Nephron (organoid): ENCODE measurements around the gene MAPKAP1.
"Not testable (repeated sequence)": the region's sequence is repeated elsewhere in the genome, so short reads cannot be mapped to it uniquely, and the experiment has no call there.

Experiments
- H3K27ac Mint-ChIP-seq, 3 experiments: 2 replicates each; pipeline ENCODE4 v1.8.0; 2020; ENCODE audit warnings: mixed read lengths in 3 of 3, mild to moderate bottlenecking in 2 of 3, moderate library complexity in 1 of 3
- H3K27me3 Mint-ChIP-seq: 2 replicates; pipeline ENCODE4 v1.8.0; 2021; ENCODE audit warnings: low read depth, mild to moderate bottlenecking, moderate library complexity, mixed read lengths
- H3K36me3 Mint-ChIP-seq: 2 replicates; pipeline ENCODE4 v1.8.0; 2020; ENCODE audit warnings: low read depth, mixed read lengths
- H3K4me1 Mint-ChIP-seq: 2 replicates; pipeline ENCODE4 v1.8.0; 2020; ENCODE audit warnings: mixed read lengths
- H3K4me3 Mint-ChIP-seq, 3 experiments: 2 replicates each; pipeline ENCODE4 v1.8.0; 2020; ENCODE audit warnings: mild to moderate bottlenecking in 3 of 3, mixed read lengths in 3 of 3, moderate library complexity in 2 of 3
- H3K9me3 Mint-ChIP-seq: 2 replicates; pipeline ENCODE4 v1.8.0; 2020; ENCODE audit warnings: mixed read lengths
- CTCF ChIP-seq, 3 experiments: fragments of 200-600 bp; sonication (generic); IDR thresholded peaks; one replicate each; pipeline ENCODE4 v1.5.0; 2021; ENCODE audit warnings: antibody characterized with exemption in 3 of 3; ENCODE audit not compliant: unreplicated experiment in 3 of 3

Gene MAPKAP1

GRCh38 chr9:125585503-125586171 is 121.4 kb downstream of the MAPKAP1 start:
- Mint-ChIP-seq H3K4me1 (peaks cover 21% of the 10 kb centered on the region), H3K4me3 (no peak overlapping the region), H3K27ac (no peak overlapping the region), H3K27me3 (no peaks in the 10 kb centered on the region), H3K36me3 (peaks cover 36% of the 10 kb centered on the region), H3K9me3 (peaks cover 5% of the 10 kb centered on the region)
- TF ChIP-seq CTCF (IDR thresholded peaks at IDR 0.05; ENCODE audit: unreplicated experiment in 3 of 3): no peak

GRCh38 chr9:125580701-125581286 is 126.2 kb downstream of the MAPKAP1 start:
- H3K27ac Mint-ChIP-seq: no peak overlapping the region
- H3K4me1 Mint-ChIP-seq: peaks cover under 1% of the 10 kb centered on the region
- H3K36me3 Mint-ChIP-seq: peaks cover 62% of the 10 kb centered on the region
- H3K9me3 Mint-ChIP-seq: peaks cover 22% of the 10 kb centered on the region
- no peaks in the 10 kb centered on the region for H3K27me3 Mint-ChIP-seq
- H3K4me3 Mint-ChIP-seq: no peak overlapping the region
- no peak for TF ChIP-seq CTCF (IDR thresholded peaks at IDR 0.05; ENCODE audit: unreplicated experiment in 3 of 3)

- no peaks in the 10 kb centered on the region for H3K27me3 Mint-ChIP-seq
- H3K9me3 Mint-ChIP-seq: peaks cover 31% of the 10 kb centered on the region
- no peak overlapping the region for H3K4me3 Mint-ChIP-seq
- H3K36me3 Mint-ChIP-seq: peaks cover 72% of the 10 kb centered on the region
- peaks cover 3% of the 10 kb centered on the region for H3K4me1 Mint-ChIP-seq
- no peak for TF ChIP-seq CTCF (IDR thresholded peaks at IDR 0.05; ENCODE audit: unreplicated experiment in 3 of 3)
- H3K27ac Mint-ChIP-seq: no peak overlapping the region
Measured at GRCh38 chr9:125579030-125579932, 127.7 kb downstream of the MAPKAP1 start.

GRCh38 chr9:125574126-125574877 is 132.7 kb downstream of the MAPKAP1 start:
- Mint-ChIP-seq H3K36me3 (peaks cover 70% of the 10 kb centered on the region), H3K27me3 (no peaks in the 10 kb centered on the region), H3K4me1 (peaks cover 11% of the 10 kb centered on the region), H3K9me3 (peaks cover 48% of the 10 kb centered on the region), H3K4me3 (no peak overlapping the region), H3K27ac (no peak overlapping the region)
- no peak for TF ChIP-seq CTCF (IDR thresholded peaks at IDR 0.05; ENCODE audit: unreplicated experiment in 3 of 3)

GRCh38 chr9:125572461-125572860 is 134.5 kb downstream of the MAPKAP1 start:
- peaks cover 74% of the 10 kb centered on the region for H3K36me3 Mint-ChIP-seq
- not testable (repeated sequence) for H3K27ac Mint-ChIP-seq, H3K27me3 Mint-ChIP-seq, H3K4me3 Mint-ChIP-seq
- peaks cover 41% of the 10 kb centered on the region for H3K9me3 Mint-ChIP-seq
- peaks cover 17% of the 10 kb centered on the region for H3K4me1 Mint-ChIP-seq

- H3K4me3 Mint-ChIP-seq, H3K27me3 Mint-ChIP-seq, H3K27ac Mint-ChIP-seq: not testable (repeated sequence)
- H3K4me1 Mint-ChIP-seq: peaks cover 17% of the 10 kb centered on the region
- peaks cover 77% of the 10 kb centered on the region for H3K36me3 Mint-ChIP-seq
- H3K9me3 Mint-ChIP-seq: peaks cover 41% of the 10 kb centered on the region
Measured at GRCh38 chr9:125571824-125572223, 135.2 kb downstream of the MAPKAP1 start.
